ENCODE measurements around the gene ACTN4.

ACTN4 gene

DNA sequence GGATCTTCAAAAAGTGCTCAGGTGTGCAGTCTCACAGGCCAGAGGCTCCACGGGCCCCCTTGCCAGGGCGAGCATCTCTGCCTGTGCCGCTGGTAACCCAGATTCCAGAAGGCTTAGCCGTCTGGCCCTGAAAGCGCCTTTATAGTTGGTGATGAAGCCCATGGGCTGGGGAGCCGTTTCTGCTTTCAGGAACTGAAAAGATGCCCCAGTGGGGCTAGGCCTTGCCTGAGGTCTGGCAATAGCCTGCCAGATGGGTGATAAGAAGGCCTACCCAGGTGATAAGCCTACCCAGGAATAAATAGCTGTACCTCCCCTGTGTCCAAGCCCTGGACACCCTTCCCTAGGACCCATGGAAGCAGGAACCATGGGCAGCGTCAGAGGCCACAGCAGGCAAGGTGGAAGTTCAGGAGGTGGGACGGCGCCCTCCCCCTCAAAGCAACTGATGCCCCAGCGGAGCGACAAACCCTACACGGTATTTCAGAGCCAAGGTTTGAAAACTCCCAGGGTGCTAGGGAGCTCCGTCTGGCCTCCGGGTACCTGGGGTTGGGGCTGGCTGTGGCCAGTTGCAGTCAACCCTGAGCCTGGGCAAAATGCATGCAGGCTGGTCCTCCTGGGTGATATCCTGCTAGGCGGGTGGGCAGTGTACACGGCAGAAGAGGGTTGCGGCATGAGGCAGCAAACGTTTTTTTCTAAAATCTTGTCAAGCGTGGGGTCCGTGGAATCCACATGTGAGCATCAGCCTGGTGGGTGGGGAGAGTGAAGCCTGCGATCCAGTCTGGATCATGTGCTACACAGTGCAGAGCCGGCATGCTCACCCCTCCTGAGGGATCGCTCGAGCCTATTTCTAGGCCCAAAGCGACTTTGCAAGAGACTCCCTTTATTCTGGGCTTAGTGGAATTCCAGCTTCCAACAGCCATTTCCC, 45.3 kb downstream of the ACTN4 start:
- no peak for TF ChIP-seq CTCF (conservative IDR thresholded peaks at IDR 0.05; ENCODE audit: low read length)
- DNase-seq (ENCODE audit: low read depth): no peak
- 0 out of 2 replicates have a peak overlapping the region, but pooled peaks have one; percentile 12 for H3K4me3 ChIP-seq (ENCODE audit: low read length)

DNA sequence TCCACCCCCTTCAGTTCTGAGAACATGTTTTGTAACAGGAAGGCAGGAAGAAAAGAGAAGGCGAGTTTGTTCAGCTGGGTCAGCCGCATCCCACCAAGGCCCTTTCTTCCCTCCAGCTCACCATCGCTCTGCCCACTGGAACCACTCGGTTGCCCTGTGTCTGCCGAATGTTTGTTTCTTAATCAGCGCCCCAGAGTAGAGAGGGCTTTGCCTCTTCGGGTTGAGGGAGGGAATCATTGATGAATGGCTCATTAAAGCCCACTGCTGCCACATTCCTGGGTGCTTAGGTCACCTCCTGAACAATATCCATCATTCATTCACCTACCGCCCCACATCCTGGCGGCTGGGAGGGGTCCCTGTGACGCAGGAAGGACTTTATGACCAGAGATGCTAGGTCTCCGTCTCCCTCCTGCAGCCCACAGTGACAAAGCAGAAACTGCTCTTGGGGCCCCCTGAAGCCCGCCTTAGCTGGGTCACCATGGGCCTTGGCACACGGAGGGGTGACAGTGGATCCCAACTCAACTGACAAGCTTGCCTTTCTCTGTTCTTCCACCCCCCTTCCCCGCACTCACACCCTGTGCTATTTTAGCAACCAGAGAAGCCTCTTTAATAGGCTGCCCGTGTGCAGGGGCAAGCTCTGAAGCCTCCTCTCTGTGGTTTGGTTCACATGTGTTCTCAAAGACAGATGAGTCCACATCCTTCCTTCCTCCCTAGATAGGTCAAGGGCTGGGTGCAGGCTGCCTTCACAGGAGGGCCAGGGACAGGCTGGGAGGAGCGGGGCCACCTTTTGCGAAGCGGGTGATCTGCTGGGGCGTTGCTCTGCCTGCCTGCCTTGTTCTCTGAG, 46.2 kb downstream of the ACTN4 start:
- no peak overlapping the region for H3K4me3 ChIP-seq (ENCODE audit: low read length)
- peak; percentile 75 for DNase-seq (ENCODE audit: low read depth)
- no peak; the same call in 1 of the 2 replicates for TF ChIP-seq CTCF (conservative IDR thresholded peaks at IDR 0.05; ENCODE audit: low read length)

DNA sequence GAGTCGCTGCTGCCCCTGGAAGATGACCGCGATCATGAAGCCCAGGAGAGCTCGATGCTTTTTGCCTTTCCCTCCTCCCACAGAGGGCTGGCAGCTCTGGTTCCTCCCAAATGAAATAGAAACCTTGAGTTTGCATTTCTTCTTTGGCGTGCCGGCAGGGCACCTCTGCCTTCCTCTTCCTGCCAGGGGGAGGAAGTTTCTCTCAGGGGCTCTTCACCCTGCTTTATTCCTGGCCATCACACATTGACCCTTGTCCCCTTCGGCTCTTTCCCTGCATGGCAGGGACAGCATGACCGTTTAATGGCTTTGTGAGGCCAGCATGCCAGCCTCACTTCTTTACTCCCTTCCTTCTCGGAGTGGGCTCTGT, 47.9 kb downstream of the ACTN4 start:
- H3K4me3 ChIP-seq (ENCODE audit: low read length): no peak overlapping the region
- TF ChIP-seq CTCF (conservative IDR thresholded peaks at IDR 0.05; ENCODE audit: low read length): no peak
- no peak for DNase-seq (ENCODE audit: low read depth)

DNA sequence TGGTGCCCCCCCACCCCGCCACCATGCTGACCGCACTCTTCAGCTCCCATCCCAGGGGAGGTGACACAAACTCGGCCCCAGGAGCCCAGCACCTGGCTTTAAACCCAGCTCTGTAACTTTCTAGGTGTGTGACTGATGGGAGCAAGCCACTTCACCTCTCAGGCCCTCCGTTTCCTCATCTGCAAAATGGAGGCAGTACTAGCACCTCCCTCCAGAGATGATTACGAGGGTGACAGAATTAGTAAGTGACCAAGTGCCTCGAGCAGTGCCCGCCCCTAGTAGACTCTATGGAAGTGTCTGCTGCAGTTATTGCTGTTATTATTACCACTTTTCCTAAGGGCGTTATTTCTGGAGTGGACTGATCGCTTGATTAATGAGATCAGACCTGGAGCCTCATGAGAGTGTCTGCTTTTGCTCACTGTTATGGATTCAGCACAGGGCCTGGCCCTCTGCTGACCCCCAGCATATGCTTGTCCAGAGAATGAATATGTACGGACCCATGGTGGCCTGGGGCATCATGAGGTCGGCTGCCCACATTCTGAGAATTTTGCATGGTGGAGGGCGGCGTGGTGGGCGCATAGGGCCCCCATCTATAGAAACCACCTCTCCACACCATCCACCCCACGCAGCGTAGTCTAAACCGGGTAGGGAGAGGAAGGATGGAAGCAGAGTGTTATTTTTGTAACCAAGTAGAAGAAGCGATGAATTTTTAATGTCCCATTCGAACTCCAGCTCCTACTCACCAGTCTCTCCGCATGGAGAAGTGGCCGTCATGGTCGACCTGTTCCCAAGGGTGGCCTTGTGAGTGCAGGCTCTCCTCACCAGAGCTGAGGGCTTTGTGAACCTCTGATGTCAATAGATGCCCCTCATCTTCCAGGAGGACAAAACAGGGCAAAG, 48.6 kb downstream of the ACTN4 start:
- H3K4me3 ChIP-seq (ENCODE audit: low read length): no peak overlapping the region
- TF ChIP-seq CTCF (conservative IDR thresholded peaks at IDR 0.05; ENCODE audit: low read length): no peak
- DNase-seq (ENCODE audit: low read depth): no peak

DNA sequence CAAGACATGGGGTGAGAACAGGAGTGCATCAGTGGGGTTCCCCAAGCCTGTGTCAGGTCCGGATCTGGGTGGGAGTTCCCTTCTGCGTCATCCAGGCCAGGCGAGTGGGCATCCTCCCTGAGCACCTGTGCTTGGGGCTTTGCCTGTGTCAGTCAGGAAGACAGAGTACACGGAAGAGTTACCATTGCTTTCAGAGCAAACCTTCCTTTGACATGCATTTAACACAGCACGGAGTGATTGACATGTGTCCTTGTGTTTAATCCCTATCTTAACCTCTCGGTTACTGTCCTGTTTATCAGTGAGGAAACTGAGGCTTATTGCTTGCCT, 49.2 kb downstream of the ACTN4 start:
- no peak for DNase-seq (ENCODE audit: low read depth)
- H3K4me3 ChIP-seq (ENCODE audit: low read length): no peak overlapping the region
- no peak for TF ChIP-seq CTCF (conservative IDR thresholded peaks at IDR 0.05; ENCODE audit: low read length)

GRCh38 chr19:38697197-38697596, 49.7 kb downstream of the ACTN4 start:
- H3K4me3 ChIP-seq (ENCODE audit: low read length): no peak overlapping the region
- DNase-seq (ENCODE audit: low read depth): no peak
- no peak for TF ChIP-seq CTCF (conservative IDR thresholded peaks at IDR 0.05; ENCODE audit: low read length)
